IMR-90 (cell line): Measurements from ENCODE around the gene EXOG. TPM values are rescaled to one million over a fixed set of nuclear protein-coding genes. Genes with fewer than 3 reads are reported as not detected.

ENCODE experiments used
- ATAC-seq: fragments of 200-7000 bp; cut with Tn5 transposase; 2 replicates; pipeline ENCODE4 v1.9.1; 2020; ENCODE audit warnings: low read depth, mild to moderate bottlenecking, moderate library complexity
- BruUV-seq: library from RNA; stranded (reverse); fragments of 400-500 nt; replicated peaks from 2 replicates; lab custom pipeline; 2021; lab: Mats Ljungman, UMichigan
- CTCF ChIA-PET: fragments of 300-600 bp; formaldehyde crosslinking; extraction: SDS; loops from one replicate; lab custom pipeline; 2021; ENCODE audit warnings: antibody characterized with exemption; lab: Yijun Ruan, JAX
- POLR2A ChIA-PET: fragments of 300-600 bp; sonication (Branson Sonifier 250); formaldehyde crosslinking; loops from one replicate; lab custom pipeline; 2022; ENCODE audit warnings: antibody characterized with exemption; ENCODE audit not compliant: unreplicated experiment; lab: Charles Lee
- DNase-seq: peaks from one replicate; pipeline ENCODE4 v3.0.0; 2013
- H2AFZ ChIP-seq: replicated peaks from 2 replicates; pipeline ENCODE3; 2013; ENCODE audit warnings: low read length, mild to moderate bottlenecking; ENCODE audit not compliant: poor library complexity
- H2AK5ac ChIP-seq: 2 replicates; pipeline ENCODE4 v1.6.1; 2013; ENCODE audit warnings: low read depth, low read length, inconsistent platforms
- H2AK9ac ChIP-seq: replicated peaks from 2 replicates; pipeline ENCODE3; 2013; ENCODE audit warnings: mild to moderate bottlenecking, low read depth, low read length, moderate library complexity; ENCODE audit not compliant: poor library complexity
- H2BK120ac ChIP-seq: 2 replicates; pipeline ENCODE4 v1.6.1; 2013; ENCODE audit warnings: low read depth, low read length, inconsistent platforms
- H2BK15ac ChIP-seq: 3 replicates; pipeline ENCODE4 v1.6.1; 2013; ENCODE audit warnings: low read depth, low read length, inconsistent platforms
- H2BK20ac ChIP-seq: 2 replicates; pipeline ENCODE4 v1.6.1; 2013; ENCODE audit warnings: low read depth, mild to moderate bottlenecking, inconsistent platforms, low read length, moderate library complexity
- H2BK5ac ChIP-seq: 2 replicates; pipeline ENCODE4 v1.6.1; 2013; ENCODE audit warnings: mild to moderate bottlenecking, low read depth, low read length, inconsistent platforms; ENCODE audit not compliant: poor library complexity, severe bottlenecking
- H3K14ac ChIP-seq: replicated peaks from 2 replicates; pipeline ENCODE4 v1.6.1; 2013; ENCODE audit warnings: low read depth, low read length, inconsistent platforms
- H3K18ac ChIP-seq: 2 replicates; pipeline ENCODE4 v1.6.1; 2013; ENCODE audit warnings: low read depth, low read length, control low read depth
- H3K23ac ChIP-seq: 2 replicates; pipeline ENCODE4 v1.6.1; 2013; ENCODE audit warnings: low read depth, low read length, inconsistent platforms
- H3K27ac ChIP-seq: 2 replicates; pipeline ENCODE4 v1.5.1; 2013; ENCODE audit warnings: mild to moderate bottlenecking, control low read depth, low read length; ENCODE audit not compliant: insufficient read depth
- H3K27me3 ChIP-seq: 2 replicates; pipeline ENCODE4 v1.6.1; 2013; ENCODE audit warnings: low read length; ENCODE audit not compliant: control insufficient read depth, insufficient read depth
- H3K36me3 ChIP-seq: 2 replicates; pipeline ENCODE4 v1.6.1; 2013; ENCODE audit warnings: low read length, mixed read lengths; ENCODE audit not compliant: control insufficient read depth, insufficient read depth
- H3K4ac ChIP-seq: 2 replicates; pipeline ENCODE4 v1.6.1; 2013; ENCODE audit warnings: low read depth, low read length, inconsistent platforms
- H3K4me1 ChIP-seq: 2 replicates; pipeline ENCODE4 v1.6.1; 2013; ENCODE audit warnings: low read length, mixed read lengths; ENCODE audit not compliant: control insufficient read depth, insufficient read depth
- H3K4me2 ChIP-seq: 2 replicates; pipeline ENCODE4 v1.6.1; 2013; ENCODE audit warnings: low read depth, mild to moderate bottlenecking, control low read depth, low read length, moderate library complexity
- H3K4me3 ChIP-seq: 2 replicates; pipeline ENCODE4 v1.5.1; 2013; ENCODE audit warnings: low read depth, mild to moderate bottlenecking, control low read depth, low read length, moderate library complexity; ENCODE audit not compliant: insufficient read depth
- H3K56ac ChIP-seq: 2 replicates; pipeline ENCODE4 v1.6.1; 2013; ENCODE audit warnings: low read length, inconsistent platforms; ENCODE audit not compliant: insufficient read depth; ENCODE audit errors: extremely low read depth
- H3K79me1 ChIP-seq, 2 experiments: 2 replicates each; pipeline ENCODE4 v1.6.1; 2013; ENCODE audit warnings: low read length in 2 of 2, inconsistent platforms in 1 of 2, low read depth in 1 of 2
- H3K9ac ChIP-seq: 2 replicates; pipeline ENCODE4 v1.6.1; 2013; ENCODE audit warnings: low read depth, low read length, control low read depth
- H3K9me1 ChIP-seq: 2 replicates; pipeline ENCODE4 v1.6.1; 2013; ENCODE audit warnings: low read length, inconsistent platforms; ENCODE audit not compliant: insufficient read depth
- H3K9me3 ChIP-seq: 2 replicates; pipeline ENCODE4 v1.6.1; 2013; ENCODE audit warnings: low read length; ENCODE audit not compliant: control insufficient read depth, insufficient read depth
- H4K20me1 ChIP-seq: 2 replicates; pipeline ENCODE4 v1.6.1; 2013; ENCODE audit warnings: low read length, inconsistent platforms; ENCODE audit not compliant: insufficient read depth
- H4K5ac ChIP-seq: 2 replicates; pipeline ENCODE4 v1.6.1; 2013; ENCODE audit warnings: mild to moderate bottlenecking, low read depth, low read length, control low read depth
- H4K8ac ChIP-seq, 2 experiments: 2 replicates each; pipeline ENCODE4 v1.6.1; 2013; ENCODE audit warnings: low read depth in 2 of 2, low read length in 2 of 2, control low read depth in 1 of 2, inconsistent platforms in 1 of 2
- H4K91ac ChIP-seq: 2 replicates; pipeline ENCODE4 v1.6.1; 2013; ENCODE audit warnings: low read depth, low read length, inconsistent platforms; ENCODE audit not compliant: insufficient read depth
- CEBPB ChIP-seq: IDR thresholded peaks from 2 replicates; pipeline ENCODE4 v1.6.1; 2012; ENCODE audit warnings: low read depth, low read length, improper control_type of control experiment
- CTCF ChIP-seq: conservative IDR thresholded peaks from 2 replicates; pipeline ENCODE4 v1.5.1; 2012; ENCODE audit warnings: mild to moderate bottlenecking, low read depth, low read length, improper control_type of control experiment
- MXI1 ChIP-seq: IDR thresholded peaks from 2 replicates; pipeline ENCODE4 v1.6.1; 2012; ENCODE audit warnings: low read depth, mild to moderate bottlenecking, low read length, moderate library complexity, borderline replicate concordance
- NFE2L2 ChIP-seq: fragments of 150-350 bp; IDR thresholded peaks from 2 replicates; pipeline ENCODE4 v1.6.1; 2016; ENCODE audit warnings: low read depth, mild to moderate bottlenecking, low read length
- RCOR1 ChIP-seq: IDR thresholded peaks from 2 replicates; pipeline ENCODE4 v1.6.1; 2012; ENCODE audit warnings: mild to moderate bottlenecking, low read length, improper control_type of control experiment; ENCODE audit not compliant: insufficient replicate concordance
- SMC3 ChIP-seq: fragments of 150-350 bp; IDR thresholded peaks from 2 replicates; pipeline ENCODE4 v1.6.1; 2016; ENCODE audit warnings: low read depth, mild to moderate bottlenecking, antibody characterized with exemption, low read length, moderate library complexity
- USF2 ChIP-seq: fragments of 150-350 bp; IDR thresholded peaks from 2 replicates; pipeline ENCODE4 v1.6.1; 2017; ENCODE audit warnings: mild to moderate bottlenecking, antibody characterized with exemption, low read length, low read depth
- WGBS, 2 experiments: methylation state at CpG; one replicate each; pipeline versions ENCODE4 v1.1.5 to v1.1.7; 2013; ENCODE audit warnings: missing lambda C conversion rate in 2 of 2; ENCODE audit not compliant: insufficient read length in 1 of 2; ENCODE audit errors: extremely low coverage in 2 of 2; 5-methylcytosine and 5-hydroxymethylcytosine counted together
- dilution Hi-C: fragments of 300-500 bp; cut with HindIII; formaldehyde crosslinking; loops from one replicate; pipeline ENCODE4 v1.14.3; 2018; ENCODE audit warnings: low sequenced_read_pairs; ENCODE audit not compliant: unreplicated experiment
- in situ Hi-C: fragments of 300-500 bp; cut with MboI; formaldehyde crosslinking; loops from 3 replicates; pipeline ENCODE4 v1.14.3; 2019; ENCODE audit warnings: low sequenced_read_pairs, inconsistent platforms, mixed read lengths
- intact Hi-C: fragments of 100-400 bp; cut with micrococcal nuclease; formaldehyde crosslinking; loops from 2 replicates; pipeline ENCODE4 v1.10.0; 2022
- polyA plus RNA-seq, 3 experiments: library from polyadenylated mRNA; depleted of rRNA; stranded (reverse); fragments of >200 nt; gene quantifications; 2 replicates each; pipeline ENCODE4 v1.2.3, GENCODE V29; 2012; ENCODE audit warnings: low replicate concordance in 1 of 3
- total RNA-seq: library from RNA; depleted of rRNA; stranded (reverse); fragments of >200 nt; gene quantifications from 2 replicates; pipeline ENCODE4 v1.2.3, GENCODE V29; 2012

Gene EXOG
- total and polyA plus RNA-seq, 2 of the 4 experiments (the other 2 are of a cell fraction) = 10.2 to 15.0 TPM

GRCh38 chr3:38491215-38491614 lies 4.9 kb upstream of the EXOG start:
- H3K27me3 ChIP-seq = no peaks in the 10 kb centered on the region
- H3K4me3 ChIP-seq = no peak overlapping the region
- H2BK120ac ChIP-seq = no peak overlapping the region
- ATAC-seq (no peak), DNase-seq (no peak)
- H3K4me1 ChIP-seq = peaks cover 8% of the 10 kb centered on the region
- no peak overlapping the region for H4K5ac ChIP-seq
- H3K9ac ChIP-seq = no peak overlapping the region
- H3K27ac ChIP-seq = no peak overlapping the region
- H2BK15ac ChIP-seq = no peak overlapping the region
- 83% methylated on average over 2 of the region's 6 CpGs; no CpG with 5 or more reads in 1 of the 2 experiments for WGBS, 2 experiments
- in situ Hi-C loops (no loop called here), intact Hi-C loops (loop anchor here (10.0 kb wide), 1 partner anchor 514 kb away; no protein-coding TSS in a partner anchor), dilution Hi-C loops (loop anchor here (25.0 kb wide), 1 partner anchor 129 kb away; no protein-coding TSS in a partner anchor)
- no peaks in the 10 kb centered on the region for H3K36me3 ChIP-seq
- no peak overlapping the region for H4K91ac ChIP-seq
- TF ChIP-seq NFE2L2 (no peak), MXI1 (no peak), CEBPB (no peak), RCOR1 (no peak), SMC3 (no peak), CTCF (no peak), USF2 (no peak)
- CTCF ChIA-PET = no interaction called here
- H3K14ac ChIP-seq = no peak overlapping the region
- H3K9me1 ChIP-seq = no peaks in the 10 kb centered on the region
- no peaks in the 10 kb centered on the region for H3K79me1 ChIP-seq
- POLR2A ChIA-PET = no interaction called here
- H2AK5ac ChIP-seq = no peak overlapping the region
- H3K4ac ChIP-seq = no peak overlapping the region
- H2BK5ac ChIP-seq = no peak overlapping the region
- no peaks in the 10 kb centered on the region for H4K20me1 ChIP-seq
- H2BK20ac ChIP-seq = no peak overlapping the region
- no peak overlapping the region for H2AFZ ChIP-seq
- no peak overlapping the region for H2AK9ac ChIP-seq
- no TSS peak for BruUV-seq
- no peak overlapping the region for H3K23ac ChIP-seq
- no peak overlapping the region for H3K56ac ChIP-seq
- H3K4me2 ChIP-seq = no peak overlapping the region
- H3K9me3 ChIP-seq = no peaks in the 10 kb centered on the region
- H4K8ac ChIP-seq = no peak overlapping the region
- H3K18ac ChIP-seq = no peak overlapping the region
